ENCODE measurements around the gene SLC30A4.
"Not testable (repeated sequence)": the region's sequence is repeated elsewhere in the genome, so short reads cannot be mapped to it uniquely, and the experiment has no call there.

Gene SLC30A4, protein sequence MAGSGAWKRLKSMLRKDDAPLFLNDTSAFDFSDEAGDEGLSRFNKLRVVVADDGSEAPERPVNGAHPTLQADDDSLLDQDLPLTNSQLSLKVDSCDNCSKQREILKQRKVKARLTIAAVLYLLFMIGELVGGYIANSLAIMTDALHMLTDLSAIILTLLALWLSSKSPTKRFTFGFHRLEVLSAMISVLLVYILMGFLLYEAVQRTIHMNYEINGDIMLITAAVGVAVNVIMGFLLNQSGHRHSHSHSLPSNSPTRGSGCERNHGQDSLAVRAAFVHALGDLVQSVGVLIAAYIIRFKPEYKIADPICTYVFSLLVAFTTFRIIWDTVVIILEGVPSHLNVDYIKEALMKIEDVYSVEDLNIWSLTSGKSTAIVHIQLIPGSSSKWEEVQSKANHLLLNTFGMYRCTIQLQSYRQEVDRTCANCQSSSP

DNA sequence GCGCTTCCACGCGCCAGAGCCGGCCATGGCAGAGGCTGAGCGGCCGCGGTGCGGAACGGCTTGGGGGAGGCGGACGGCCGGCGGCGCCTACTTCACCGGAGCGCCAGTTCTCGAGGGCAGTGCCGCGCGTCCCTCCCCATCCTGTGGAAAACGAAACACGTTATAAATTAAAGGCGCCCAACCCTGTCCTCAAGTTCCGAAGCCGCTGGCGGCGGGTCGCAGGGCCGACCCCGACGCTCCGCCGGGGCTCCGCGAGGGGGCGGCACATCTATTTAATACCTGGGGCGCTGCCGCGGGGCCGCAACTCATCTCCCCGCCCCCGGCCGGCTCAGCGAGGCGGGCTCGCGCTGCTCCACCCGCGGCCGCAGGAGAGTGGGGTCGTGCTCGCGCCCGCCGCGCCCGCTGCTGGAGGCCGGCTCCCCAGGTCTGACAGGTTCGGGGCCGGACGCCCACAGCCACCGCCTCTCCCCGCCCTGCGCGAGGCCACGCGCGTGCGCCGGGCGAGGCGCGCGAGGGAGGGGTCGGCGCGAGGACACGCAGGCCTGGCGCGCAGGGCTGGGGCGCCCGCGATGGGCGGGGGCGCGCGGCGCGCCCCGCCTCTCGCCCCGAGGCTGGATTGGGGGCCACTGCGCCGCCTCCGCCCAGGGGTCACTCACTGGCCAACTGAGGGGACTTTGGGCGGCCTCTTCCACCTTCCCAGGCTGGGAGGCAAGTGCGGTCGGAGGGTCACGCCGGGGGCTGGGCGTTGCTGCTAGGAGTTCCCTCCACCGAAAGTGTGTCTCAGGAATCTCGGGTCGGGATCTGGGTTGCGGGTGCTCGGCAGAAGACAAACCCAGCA is at the start of gene SLC30A4:
SLC30A4 (minus strand) TSS at position 428 of the 838 bp plus-strand sequence; CDS start at position 27, 401 bp downstream.
- no peak for DNase-seq (ENCODE audit: low read depth, low spot score)

GRCh38 chr15:45555934-45556608 is 33.5 kb upstream of the SLC30A4 start:
- DNase-seq (ENCODE audit: low read depth, low spot score): no peak

GRCh38 chr15:45551676-45552075 is 29.1 kb upstream of the SLC30A4 start:
- DNase-seq (ENCODE audit: low read depth, low spot score): no peak

DNA sequence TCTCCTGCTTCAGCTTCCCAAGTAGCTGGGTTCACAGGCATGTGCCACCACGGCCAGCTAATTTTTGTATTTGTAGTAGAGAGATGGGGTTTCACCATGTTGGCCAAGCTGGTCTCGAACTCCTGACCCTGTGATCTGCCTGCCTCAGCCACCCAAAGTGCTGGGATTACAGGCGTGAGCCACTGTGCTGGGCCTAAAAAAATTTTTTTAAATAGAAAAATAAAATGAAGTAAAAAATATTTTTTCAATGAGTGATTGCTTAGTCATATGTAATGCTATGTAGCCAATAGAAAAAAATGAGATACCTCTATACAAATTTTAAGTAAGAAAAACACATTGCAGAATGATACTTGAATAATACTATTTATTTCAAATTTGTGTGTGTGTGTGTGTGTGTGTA is 27.9 kb upstream of the SLC30A4 start:
- DNase-seq (ENCODE audit: low read depth, low spot score): no peak

DNA sequence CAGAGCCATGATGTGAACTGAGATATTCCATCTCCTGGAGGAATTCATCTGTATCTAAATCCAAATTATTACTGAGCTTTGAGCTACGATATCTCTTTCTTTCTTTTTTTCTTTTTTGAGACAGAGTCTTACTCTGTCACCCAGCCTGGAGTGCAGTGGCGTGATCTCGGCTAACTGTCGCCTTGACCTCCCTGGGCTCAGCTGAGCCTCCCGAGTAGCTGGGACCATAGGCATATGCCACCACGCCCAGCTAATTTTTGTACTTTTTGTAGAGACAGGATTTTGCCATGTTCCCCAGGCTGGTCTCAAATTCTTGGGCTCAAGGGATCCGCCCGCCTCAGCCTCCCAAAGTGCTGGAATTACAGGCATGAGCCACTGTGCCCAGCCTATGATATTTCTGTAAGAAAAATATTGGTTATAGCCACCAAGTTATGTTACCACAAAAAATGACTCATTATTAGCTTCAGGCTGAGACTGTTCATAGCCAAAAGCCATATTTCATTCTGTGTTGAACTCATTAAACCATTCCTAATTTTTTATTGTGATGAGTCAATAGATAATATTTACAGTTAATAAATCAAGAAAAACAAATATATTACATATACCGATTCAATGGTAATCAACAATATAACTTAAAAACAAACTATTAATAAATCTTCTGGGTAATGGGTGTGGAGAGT is 27.1 kb upstream of the SLC30A4 start:
- DNase-seq (ENCODE audit: low read depth, low spot score): no peak

DNA sequence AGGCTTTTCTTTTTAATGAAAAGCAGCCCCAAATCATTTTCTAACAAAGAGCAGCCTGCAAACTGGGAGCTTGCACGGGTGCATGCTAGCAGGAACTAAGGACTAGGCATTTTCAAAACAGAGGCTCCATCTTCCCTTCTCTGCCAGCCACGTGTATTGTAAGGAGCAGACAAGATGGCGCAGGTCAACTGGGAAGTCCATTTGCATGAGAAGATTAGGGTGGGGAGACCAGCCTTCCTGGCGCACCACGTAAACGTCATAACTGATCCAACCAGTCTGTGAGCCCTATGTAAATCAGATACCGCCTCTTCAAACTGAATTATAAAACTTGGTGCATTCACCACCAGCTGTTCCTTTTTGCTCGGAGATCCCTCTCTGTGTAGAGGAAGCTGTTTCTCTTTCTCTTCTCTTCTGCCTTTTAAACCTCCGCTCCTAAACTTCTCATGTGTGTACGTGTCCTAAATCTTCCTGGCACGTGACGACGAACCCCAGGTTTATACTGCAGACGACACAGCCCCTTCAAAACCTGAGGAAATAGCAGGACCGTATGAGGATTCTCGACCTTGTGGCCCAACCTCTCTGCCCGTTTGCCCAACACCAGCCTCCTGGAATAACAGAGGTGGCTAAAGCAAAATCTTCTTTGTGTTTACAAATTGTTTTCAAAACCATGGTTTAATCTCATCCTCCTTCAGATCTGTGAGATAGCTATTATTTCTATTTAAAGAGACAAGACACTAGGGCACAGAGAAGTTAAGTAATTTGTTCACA is 26.4 kb upstream of the SLC30A4 start:
- no peak for DNase-seq (ENCODE audit: low read depth, low spot score)

DNA sequence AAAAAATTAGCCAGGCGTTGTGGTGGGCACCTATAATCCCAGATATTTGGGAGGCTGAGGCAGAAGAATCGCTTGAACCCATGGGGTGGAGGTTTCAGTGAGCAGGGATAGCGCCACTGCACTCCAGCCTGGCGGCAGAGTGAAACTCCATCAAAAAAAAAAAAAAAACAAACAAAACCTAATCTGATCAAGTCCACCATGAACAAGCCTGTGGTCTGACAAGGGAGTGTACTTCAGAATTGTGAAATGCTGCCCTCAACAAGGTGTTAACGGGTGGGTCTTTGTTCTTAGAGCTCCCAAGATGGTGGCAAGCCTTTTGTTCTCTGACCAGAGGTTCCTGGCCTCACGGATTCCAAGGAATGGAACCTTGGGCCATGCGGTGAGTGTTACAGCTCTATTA is 24.2 kb upstream of the SLC30A4 start:
- no peak for DNase-seq (ENCODE audit: low read depth, low spot score)

GRCh38 chr15:45544266-45545023 is 21.9 kb upstream of the SLC30A4 start:
- no peak for DNase-seq (ENCODE audit: low read depth, low spot score)

- DNase-seq (ENCODE audit: low read depth, low spot score): no peak
These were observed 20.5 kb upstream of the SLC30A4 start for GRCh38 chr15:45543051-45543450.

DNA sequence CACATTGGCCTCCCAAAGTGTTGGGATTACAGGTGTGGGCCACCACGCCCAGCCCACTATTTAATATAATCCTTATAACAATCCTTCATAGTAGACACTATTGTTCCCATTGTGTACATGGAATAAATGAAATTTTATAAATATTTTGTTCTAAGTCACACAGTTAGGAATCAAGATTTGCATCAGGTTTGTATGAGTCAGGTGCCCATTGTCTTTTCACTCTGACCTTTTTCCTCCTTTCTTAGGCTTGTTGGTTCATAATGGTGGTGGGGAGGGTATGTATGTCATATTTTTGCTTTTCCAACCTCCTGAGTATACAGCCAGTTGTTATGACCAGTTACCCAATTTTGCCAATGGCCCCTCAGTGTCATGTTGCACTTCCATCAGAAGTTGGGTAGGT is 18.0 kb upstream of the SLC30A4 start:
- DNase-seq (ENCODE audit: low read depth, low spot score): no peak

DNA sequence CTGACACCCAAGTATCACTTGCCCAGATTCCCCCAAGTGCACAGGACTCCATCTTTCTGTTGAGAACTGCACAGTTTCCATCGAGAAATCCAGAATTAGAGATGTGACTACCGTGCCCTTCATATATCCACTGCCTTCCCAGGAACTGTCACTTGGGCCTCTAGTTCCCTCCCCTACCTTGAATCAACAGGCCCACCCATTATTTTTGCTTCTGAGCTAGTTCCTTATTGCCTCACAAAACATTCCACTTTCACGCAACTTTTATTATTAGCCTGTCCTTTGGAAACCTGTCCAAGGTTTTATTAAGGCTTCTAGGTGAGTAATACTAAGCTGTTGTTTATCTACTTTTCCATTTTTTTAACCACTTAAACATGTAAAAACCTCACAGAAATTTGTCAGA is 17.1 kb upstream of the SLC30A4 start:
- no peak for DNase-seq (ENCODE audit: low read depth, low spot score)

GRCh38 chr15:45536934-45537333 is 14.4 kb upstream of the SLC30A4 start:
- DNase-seq (ENCODE audit: low read depth, low spot score): no peak

- DNase-seq (ENCODE audit: low read depth, low spot score): no peak
These were observed 13.0 kb upstream of the SLC30A4 start for GRCh38 chr15:45535486-45536042.

DNA sequence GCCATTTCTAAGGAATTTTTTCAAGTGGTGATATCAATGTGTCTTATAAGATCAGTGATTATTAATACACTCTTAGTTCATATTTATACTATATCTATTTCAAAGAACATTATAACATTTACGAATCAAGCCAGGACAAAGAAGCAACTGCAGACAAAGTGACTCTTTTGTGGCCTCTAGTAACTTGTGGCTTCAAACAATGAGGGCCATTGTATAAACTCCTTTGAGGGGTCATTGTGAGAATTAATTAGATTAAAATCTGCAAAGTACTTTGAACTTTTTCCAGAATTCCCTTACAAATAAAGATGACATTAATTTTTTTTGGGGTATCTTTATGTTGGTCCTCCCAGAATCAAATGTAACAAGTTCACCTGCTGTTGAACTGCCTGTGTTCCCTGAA is 12.3 kb upstream of the SLC30A4 start:
- DNase-seq (ENCODE audit: low read depth, low spot score): no peak

DNA sequence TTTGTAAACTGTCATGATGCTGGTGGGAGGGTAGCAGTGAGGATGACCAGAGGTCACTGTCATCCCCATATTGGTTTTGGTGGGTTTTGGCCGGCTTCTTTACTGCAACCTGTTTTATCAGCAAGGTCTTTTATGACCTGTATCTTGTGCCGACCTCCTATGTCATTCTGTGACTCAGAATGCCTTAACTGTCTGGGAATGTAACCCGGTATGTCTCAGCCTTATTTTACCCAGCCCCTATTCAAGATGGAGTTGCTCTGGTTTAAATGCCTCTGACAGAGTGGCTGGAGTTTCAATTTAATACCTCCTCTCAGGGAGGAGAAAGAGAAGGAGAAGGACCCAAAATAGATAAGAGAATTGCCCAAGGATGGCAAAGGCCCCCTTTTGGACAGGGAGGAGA is 10.3 kb upstream of the SLC30A4 start:
- not testable (repeated sequence) for DNase-seq (ENCODE audit: low read depth, low spot score)

DNA sequence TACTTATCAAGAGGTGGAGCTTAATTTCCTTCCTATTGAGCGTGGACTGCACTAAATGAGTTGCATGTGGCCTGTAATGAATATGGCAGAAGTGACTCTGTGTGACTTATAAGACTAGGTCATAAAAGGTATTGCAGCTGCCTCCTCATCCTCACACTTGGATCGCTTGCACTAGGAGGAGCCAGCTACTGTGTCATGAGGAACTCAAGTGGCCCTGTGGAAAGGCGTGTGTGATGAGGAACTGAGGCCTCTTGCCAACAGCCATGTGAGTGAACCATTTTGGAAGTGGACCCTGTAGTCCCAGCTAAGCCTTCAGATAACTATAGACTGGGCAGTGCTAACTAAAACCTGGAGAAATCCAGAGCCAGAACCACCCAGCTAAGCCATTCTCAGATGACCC is 7.1 kb upstream of the SLC30A4 start:
- no peak for DNase-seq (ENCODE audit: low read depth, low spot score)

DNA sequence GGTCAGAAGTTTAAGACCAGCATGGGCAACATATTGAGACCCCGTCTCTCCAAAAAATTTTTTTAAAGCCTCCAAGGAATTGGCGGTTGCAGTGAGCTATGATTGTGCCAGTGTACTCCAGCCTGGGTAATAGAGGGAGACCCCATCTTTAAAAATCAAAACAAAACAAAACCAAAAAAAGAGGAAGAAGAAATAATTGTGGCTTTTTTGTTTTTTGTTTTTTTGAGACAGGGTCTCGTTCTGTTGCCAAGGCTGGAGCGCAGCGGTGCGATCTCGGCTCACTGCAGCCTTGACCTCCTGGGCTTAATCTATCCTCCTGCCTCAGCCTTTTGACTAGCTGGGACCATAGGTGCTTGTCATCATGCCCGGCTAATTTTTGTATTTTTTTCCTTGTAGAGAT is 4.5 kb upstream of the SLC30A4 start:
- no peak for DNase-seq (ENCODE audit: low read depth, low spot score)

DNA sequence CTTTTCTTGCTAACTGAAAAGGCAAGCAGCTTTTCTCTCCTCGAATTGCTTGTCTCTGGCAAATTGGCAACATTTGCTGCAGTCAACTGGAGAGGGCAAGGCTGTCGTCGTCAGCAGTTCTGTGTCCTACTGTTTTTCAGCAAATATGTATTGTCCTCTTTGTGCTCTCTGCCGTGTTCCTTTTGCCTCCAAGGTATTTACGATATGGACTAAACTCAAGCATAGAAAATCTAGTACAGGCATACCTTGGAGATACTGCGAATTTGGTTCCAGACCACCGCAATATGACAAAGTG is 558 bp upstream of the SLC30A4 start:
- DNase-seq (ENCODE audit: low read depth, low spot score): no peak

DNA sequence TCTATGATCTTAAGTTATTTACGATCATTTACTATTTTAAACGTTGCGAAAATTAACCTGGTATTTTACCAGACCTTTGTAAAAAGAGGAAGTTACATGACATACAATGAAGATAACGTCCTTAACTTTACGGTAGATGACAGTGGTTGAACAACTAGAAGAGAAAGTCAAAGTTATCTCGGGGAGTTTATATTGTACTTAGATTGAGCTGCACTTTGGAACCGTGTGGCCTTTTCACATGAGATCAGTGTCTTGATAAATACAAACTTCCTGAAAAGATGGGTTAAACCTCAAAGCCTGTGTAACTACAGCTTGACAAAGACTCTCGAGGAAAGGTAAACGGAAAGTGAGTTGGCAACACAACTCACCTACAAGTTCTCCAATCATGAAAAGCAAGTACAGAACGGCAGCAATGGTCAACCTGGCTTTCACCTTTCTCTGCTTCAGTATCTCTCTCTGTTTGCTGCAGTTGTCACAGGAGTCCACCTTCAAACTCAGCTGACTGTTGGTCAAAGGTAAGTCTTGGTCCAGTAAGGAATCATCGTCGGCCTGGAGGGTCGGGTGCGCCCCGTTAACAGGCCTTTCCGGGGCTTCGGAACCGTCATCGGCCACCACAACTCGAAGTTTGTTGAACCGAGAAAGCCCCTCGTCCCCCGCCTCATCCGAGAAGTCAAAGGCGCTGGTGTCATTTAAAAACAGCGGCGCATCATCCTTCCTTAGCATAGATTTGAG is 793 bp downstream of the SLC30A4 start:
- no peak for DNase-seq (ENCODE audit: low read depth, low spot score)
